CD4-positive, alpha-beta T cell treated with Interleukin-21 for 1 hour (primary cell): ENCODE results near the gene VILL.
"Not testable (repeated sequence)": the region's sequence is repeated elsewhere in the genome, so short reads cannot be mapped to it uniquely, and the experiment has no call there.

Source experiments
- DNase-seq: peaks from one replicate; pipeline ENCODE4 v3.0.0-alpha.2; 2020

Gene VILL

DNA sequence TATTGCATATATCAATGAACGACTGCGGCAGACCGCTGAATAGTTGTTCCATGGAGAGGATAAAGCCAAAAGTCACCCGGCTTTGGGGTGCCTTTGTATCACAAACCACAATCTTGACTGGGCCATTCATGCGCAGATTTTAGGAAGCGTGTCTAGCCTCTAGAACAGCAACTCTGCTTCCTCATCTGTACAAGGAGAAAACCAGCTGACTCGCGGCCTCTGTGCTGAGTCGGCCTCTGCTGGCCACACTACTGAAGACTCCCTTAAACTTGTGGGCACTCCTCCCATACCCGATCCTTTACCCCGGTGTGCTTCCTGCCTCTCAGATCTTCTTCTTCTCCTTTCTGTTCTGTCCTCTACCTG lies 49.3 kb downstream of the VILL start:
- DNase-seq = peak; percentile 73

- DNase-seq = no peak
Observed at GRCh38 chr3:38040401-38040800, 49.8 kb downstream of the VILL start.

GRCh38 chr3:38043486-38043885 lies 52.9 kb downstream of the VILL start:
- no peak for DNase-seq

DNA sequence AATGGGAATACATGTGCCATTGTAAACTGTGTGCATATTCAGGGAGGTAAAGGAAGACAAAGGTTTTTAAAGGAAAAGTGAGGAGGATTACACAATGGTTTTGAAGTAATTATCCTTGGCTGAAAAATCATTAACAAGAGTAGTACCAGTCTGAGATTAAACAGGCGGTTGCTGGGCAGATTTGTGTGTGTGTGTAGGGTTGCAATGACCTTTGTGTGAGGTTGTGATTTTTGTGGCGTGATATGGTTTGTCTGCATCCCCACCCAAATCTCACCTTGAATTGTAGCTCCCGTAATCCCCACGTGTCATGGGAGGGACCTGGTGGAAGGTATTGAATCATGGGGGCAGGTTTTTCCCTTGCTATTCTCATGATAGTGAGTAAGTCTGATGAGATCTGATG lies 55.4 kb downstream of the VILL start:
- no peak for DNase-seq

- no peak for DNase-seq
Observed at GRCh38 chr3:38046821-38047220, 56.2 kb downstream of the VILL start.

DNA sequence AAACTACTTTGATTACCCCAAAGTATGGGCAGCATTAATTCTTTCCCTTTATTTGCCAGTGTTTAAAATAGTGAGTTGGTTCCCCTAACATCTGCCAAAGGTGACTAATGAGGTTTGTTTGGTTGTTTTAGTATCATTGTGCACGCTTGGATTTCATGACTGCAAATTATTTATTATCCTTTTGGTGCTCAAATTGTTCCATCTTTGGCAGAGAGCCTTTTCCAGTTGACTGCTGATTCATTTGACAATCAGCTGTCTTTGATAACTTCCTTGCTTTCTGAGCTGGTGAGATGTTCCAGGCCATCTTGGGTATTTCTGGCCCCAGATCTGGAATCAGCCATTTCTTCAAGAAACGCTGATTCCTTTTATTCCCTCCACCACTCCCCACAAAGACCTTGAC lies 57.3 kb downstream of the VILL start:
- DNase-seq = no peak

DNA sequence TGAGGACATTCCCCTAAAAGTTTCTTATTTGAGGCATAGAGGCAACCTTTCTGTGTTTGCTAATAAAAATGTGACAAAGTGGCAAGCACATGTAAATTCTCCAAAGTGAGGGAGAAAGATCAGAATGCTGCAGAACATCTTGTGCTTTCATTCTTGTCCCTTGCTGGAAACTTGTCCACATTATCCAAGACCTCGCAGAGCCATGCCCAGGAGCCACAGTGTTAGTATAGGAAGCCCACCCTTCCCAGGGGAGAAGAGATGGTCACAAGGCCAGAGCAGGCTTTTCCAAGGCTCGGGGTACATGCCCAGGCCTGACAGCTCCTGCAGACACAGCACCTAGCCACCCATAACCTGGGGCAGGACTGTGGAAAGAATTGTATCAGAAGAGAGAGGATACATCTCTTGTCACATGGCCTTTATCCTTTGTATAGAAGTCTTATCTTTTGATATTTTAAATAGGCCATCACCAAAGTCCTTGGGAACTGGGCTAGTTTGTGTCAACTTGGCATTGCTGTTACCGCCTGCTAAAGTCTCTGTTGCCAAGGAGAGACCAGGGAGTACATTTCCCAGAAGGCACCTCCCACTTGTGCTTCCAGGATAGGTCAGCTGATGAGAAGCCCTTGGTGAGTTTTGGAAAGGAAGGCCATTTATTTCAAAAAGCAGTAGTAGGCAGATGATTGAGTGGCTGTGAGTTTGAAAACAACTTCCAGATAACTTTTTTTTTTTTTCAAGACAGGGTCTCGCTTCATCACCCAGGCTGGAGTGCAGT lies 59.0 kb downstream of the VILL start:
- DNase-seq = no peak

- DNase-seq = no peak
Observed at GRCh38 chr3:38051131-38051530, 60.5 kb downstream of the VILL start.

GRCh38 chr3:38053286-38053685 lies 62.7 kb downstream of the VILL start:
- DNase-seq = not testable (repeated sequence)

DNA sequence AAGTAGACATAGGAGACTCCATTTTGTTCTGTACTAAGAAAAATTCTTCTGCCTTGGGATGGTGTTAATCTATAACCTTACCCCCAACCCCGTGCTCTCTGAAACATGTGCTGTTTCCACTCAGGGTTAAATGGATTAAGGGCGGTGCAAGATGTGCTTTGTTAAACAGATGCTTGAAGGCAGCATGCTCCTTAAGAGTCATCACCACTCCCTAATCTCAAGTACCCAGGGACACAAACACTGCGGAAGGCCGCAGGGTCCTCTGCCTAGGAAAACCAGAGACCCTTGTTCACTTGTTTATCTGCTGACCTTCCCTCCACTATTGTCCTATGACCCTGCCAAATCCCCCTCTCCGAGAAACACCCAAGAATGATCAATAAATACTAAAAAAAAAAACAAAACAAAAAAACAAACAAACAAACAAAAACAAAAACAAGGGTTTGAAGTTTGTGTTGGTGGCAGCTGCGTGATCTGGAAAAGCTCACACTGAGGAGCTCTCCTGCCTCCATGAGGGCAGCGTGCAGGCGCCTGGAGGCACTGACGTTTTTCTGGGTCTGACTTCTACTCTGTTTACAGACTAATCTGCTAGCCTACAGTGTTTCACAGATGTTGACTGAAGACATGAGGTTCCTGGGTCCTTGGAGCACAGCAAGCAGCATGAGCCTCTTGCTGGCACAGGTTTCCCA lies 63.4 kb downstream of the VILL start:
- not testable (repeated sequence) for DNase-seq

DNA sequence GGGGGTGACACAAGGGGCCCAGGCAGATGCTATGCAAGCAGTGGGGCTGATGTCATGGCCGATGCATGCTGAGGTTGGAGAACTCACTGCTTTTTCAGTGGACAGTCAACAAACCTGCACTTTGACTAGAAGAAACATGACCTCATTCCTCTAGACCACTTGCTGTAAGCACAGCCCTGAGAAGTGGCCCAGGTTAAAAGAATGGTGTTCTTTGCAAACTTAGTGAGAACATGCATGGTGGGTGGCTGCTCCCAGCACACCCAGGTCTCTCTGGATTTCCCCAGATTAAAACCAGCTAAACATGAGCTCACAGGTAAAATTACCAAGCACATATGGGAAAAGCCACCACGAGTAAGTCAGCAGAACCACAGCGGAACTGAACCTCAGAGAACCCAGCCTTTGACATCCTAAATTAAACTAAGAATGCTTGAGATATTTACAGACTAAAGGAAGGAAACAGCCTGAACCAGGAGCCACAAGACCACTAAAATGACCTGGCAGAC lies 64.0 kb downstream of the VILL start:
- no peak for DNase-seq
